Adrenal gland (tissue), 5 donors: Measurements from ENCODE around the gene LRP8.

ENCODE experiments used
- CTCF ChIP-seq, 6 experiments: fragments of 450-650 bp in 4 of 6; fragments of 200-600 bp in 2 of 6; sonication (generic) in 1 of 6; IDR thresholded peaks; 1 replicate in 5 of 6; 2 replicates in 1 of 6; pipeline versions ENCODE4 v1.5.1 to v1.8.0; 2016 to 2021; ENCODE audit warnings: antibody characterized with exemption in 6 of 6, mild to moderate bottlenecking in 2 of 6, moderate library complexity in 1 of 6
- POLR2A ChIP-seq, 2 donors: fragments of 450-650 bp; IDR thresholded peaks; one replicate each; pipeline ENCODE4 v1.6.1; 2017; ENCODE audit warnings: antibody characterized with exemption in 2 of 2, mild to moderate bottlenecking in 2 of 2, moderate library complexity in 1 of 2
- donor health status: DM: no; HTN: no; CAD: no.

- TF ChIP-seq CTCF (IDR thresholded peaks at IDR 0.05) (no peak), POLR2A (IDR thresholded peaks at IDR 0.05) (no peak)
These were observed 18.3 kb upstream of the LRP8 start for GRCh38 chr1:53345996-53346813.
